Loucy (cell line): ENCODE data around the gene STX8.

Experiments used
- H2AFZ ChIP-seq: fragments of 200-600 bp; sonication (generic); 2 replicates; pipeline ENCODE4 v1.6.0; 2016; ENCODE audit warnings: antibody characterized with exemption, mild to moderate bottlenecking, low read length, moderate library complexity
- H3F3A ChIP-seq: fragments of 200-600 bp; 2 replicates; pipeline ENCODE4 v1.6.0; 2016; ENCODE audit warnings: antibody characterized with exemption, low read depth, mild to moderate bottlenecking
- H3K27me3 ChIP-seq: fragments of 200-600 bp; sonication (generic); 2 replicates; pipeline ENCODE4 v1.6.1; 2014; ENCODE audit warnings: low read length, mild to moderate bottlenecking; ENCODE audit not compliant: insufficient read depth, poor library complexity, severe bottlenecking
- H3K36me3 ChIP-seq: fragments of 200-600 bp; sonication (generic); 2 replicates; pipeline ENCODE4 v1.6.1; 2016; ENCODE audit warnings: low read length; ENCODE audit not compliant: insufficient read depth
- H3K4me1 ChIP-seq: fragments of 200-600 bp; sonication (generic); 2 replicates; pipeline ENCODE4 v1.5.1; 2014; ENCODE audit warnings: low read length, mild to moderate bottlenecking; ENCODE audit not compliant: insufficient read depth, poor library complexity, severe bottlenecking
- H3K4me2 ChIP-seq: fragments of 200-600 bp; sonication (generic); 2 replicates; pipeline ENCODE4 v1.6.0; 2014; ENCODE audit warnings: antibody characterized with exemption, low read length, low read depth, mild to moderate bottlenecking; ENCODE audit not compliant: poor library complexity, severe bottlenecking
- H3K4me3 ChIP-seq: fragments of 200-600 bp; sonication (generic); 2 replicates; pipeline ENCODE4 v1.5.1; 2014; ENCODE audit warnings: low read length, mild to moderate bottlenecking, mixed read lengths; ENCODE audit not compliant: poor library complexity, severe bottlenecking
- H3K79me2 ChIP-seq: fragments of 200-600 bp; sonication (generic); 2 replicates; pipeline ENCODE4 v1.6.1; 2014; ENCODE audit warnings: low read length; ENCODE audit not compliant: insufficient read depth
- H3K9ac ChIP-seq: fragments of 200-600 bp; sonication (generic); 2 replicates; pipeline ENCODE4 v1.6.0; 2014; ENCODE audit warnings: mild to moderate bottlenecking, low read depth, low read length, moderate library complexity; ENCODE audit not compliant: poor library complexity, severe bottlenecking
- H3K9me2 ChIP-seq: fragments of 200-600 bp; sonication (generic); replicated peaks from 2 replicates; pipeline ENCODE4 v1.6.1; 2016; ENCODE audit warnings: low read depth, low read length, mixed read lengths
- H3K9me3 ChIP-seq: fragments of 200-600 bp; sonication (generic); 2 replicates; pipeline ENCODE4 v1.6.1; 2014; ENCODE audit warnings: mild to moderate bottlenecking, antibody characterized with exemption, low read length, low read depth; ENCODE audit not compliant: insufficient read depth
- H4K20me1 ChIP-seq: fragments of 200-600 bp; sonication (generic); 2 replicates; pipeline ENCODE4 v1.6.0; 2014; ENCODE audit warnings: antibody characterized with exemption, low read length, mild to moderate bottlenecking; ENCODE audit not compliant: insufficient read depth, poor library complexity, severe bottlenecking
- EZH2phosphoT487 ChIP-seq: fragments of 200-600 bp; IDR thresholded peaks from 2 replicates; pipeline ENCODE4 v1.6.1; 2018; ENCODE audit warnings: antibody characterized with exemption, mild to moderate bottlenecking, moderate library complexity, borderline replicate concordance
- TF ChIP-seq, protein P1 (sequence below): fragments of 200-600 bp; sonication (generic); conservative IDR thresholded peaks from 2 replicates; pipeline ENCODE4 v1.5.1; 2014; ENCODE audit warnings: mild to moderate bottlenecking, antibody characterized with exemption, low read length

Gene STX8

GRCh38 chr17:9473711-9474110 lies 101.9 kb downstream of the STX8 start:
- H3K4me2 ChIP-seq, result no peak overlapping the region
- H3K4me1 ChIP-seq, result peaks cover 28% of the 10 kb centered on the region
- H3K9ac ChIP-seq, result no peak overlapping the region

GRCh38 chr17:9472541-9472940 lies 103.1 kb downstream of the STX8 start:
- peaks cover 4% of the 10 kb centered on the region for H3F3A ChIP-seq
- H3K27me3 ChIP-seq, result no peaks in the 10 kb centered on the region
- H3K79me2 ChIP-seq, result peaks cover 7% of the 10 kb centered on the region; the same call in 1 of the 2 replicates
- H2AFZ ChIP-seq, result no peak overlapping the region
- H3K9me3 ChIP-seq, result no peaks in the 10 kb centered on the region
- H3K4me3 ChIP-seq, result no peak overlapping the region
- H3K36me3 ChIP-seq, result no peaks in the 10 kb centered on the region
- no peaks in the 10 kb centered on the region for H3K9me2 ChIP-seq
- no peaks in the 10 kb centered on the region for H4K20me1 ChIP-seq
- H3K4me2 ChIP-seq, result no peak overlapping the region
- no peak overlapping the region for H3K9ac ChIP-seq
- H3K4me1 ChIP-seq, result peaks cover 33% of the 10 kb centered on the region
- no peak for TF ChIP-seq EZH2phosphoT487
- TF ChIP-seq, protein P1, sequence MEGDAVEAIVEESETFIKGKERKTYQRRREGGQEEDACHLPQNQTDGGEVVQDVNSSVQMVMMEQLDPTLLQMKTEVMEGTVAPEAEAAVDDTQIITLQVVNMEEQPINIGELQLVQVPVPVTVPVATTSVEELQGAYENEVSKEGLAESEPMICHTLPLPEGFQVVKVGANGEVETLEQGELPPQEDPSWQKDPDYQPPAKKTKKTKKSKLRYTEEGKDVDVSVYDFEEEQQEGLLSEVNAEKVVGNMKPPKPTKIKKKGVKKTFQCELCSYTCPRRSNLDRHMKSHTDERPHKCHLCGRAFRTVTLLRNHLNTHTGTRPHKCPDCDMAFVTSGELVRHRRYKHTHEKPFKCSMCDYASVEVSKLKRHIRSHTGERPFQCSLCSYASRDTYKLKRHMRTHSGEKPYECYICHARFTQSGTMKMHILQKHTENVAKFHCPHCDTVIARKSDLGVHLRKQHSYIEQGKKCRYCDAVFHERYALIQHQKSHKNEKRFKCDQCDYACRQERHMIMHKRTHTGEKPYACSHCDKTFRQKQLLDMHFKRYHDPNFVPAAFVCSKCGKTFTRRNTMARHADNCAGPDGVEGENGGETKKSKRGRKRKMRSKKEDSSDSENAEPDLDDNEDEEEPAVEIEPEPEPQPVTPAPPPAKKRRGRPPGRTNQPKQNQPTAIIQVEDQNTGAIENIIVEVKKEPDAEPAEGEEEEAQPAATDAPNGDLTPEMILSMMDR, result no peak

More at GRCh38 chr17:9473711-9474110, 101.9 kb downstream of the STX8 start:
- Histone ChIP-seq H3K9me2 (no peaks in the 10 kb centered on the region), H2AFZ (no peak overlapping the region), H3F3A (peaks cover 4% of the 10 kb centered on the region), H4K20me1 (no peaks in the 10 kb centered on the region), H3K27me3 (no peaks in the 10 kb centered on the region), H3K36me3 (no peaks in the 10 kb centered on the region), H3K4me3 (no peak overlapping the region), H3K79me2 (peaks cover 1% of the 10 kb centered on the region; the same call in 1 of the 2 replicates), H3K9me3 (no peaks in the 10 kb centered on the region)
- no peak for TF ChIP-seq EZH2phosphoT487
- TF ChIP-seq, protein P1, result no peak

- no peaks in the 10 kb centered on the region for H3K9me2 ChIP-seq
- peaks cover 7% of the 10 kb centered on the region; the same call in 1 of the 2 replicates for H3K79me2 ChIP-seq
- no peaks in the 10 kb centered on the region for H3K36me3 ChIP-seq
- H3K27me3 ChIP-seq, result no peaks in the 10 kb centered on the region
- no peak overlapping the region for H3K9ac ChIP-seq
- H4K20me1 ChIP-seq, result no peaks in the 10 kb centered on the region
- no peaks in the 10 kb centered on the region for H3K9me3 ChIP-seq
- H3K4me1 ChIP-seq, result peaks cover 33% of the 10 kb centered on the region
- H2AFZ ChIP-seq, result no peak overlapping the region
- H3F3A ChIP-seq, result peaks cover 4% of the 10 kb centered on the region
- no peak overlapping the region for H3K4me3 ChIP-seq
- TF ChIP-seq, protein P1, result no peak
- TF ChIP-seq EZH2phosphoT487, result no peak
- no peak overlapping the region for H3K4me2 ChIP-seq
Observed at GRCh38 chr17:9472094-9472493, 103.5 kb downstream of the STX8 start.
